Left renal pelvis (tissue), 4 donors: ENCODE data around the gene NXN. TPM values are rescaled to one million over a fixed set of nuclear protein-coding genes. Genes with fewer than 3 reads are reported as not detected.
"Not testable (repeated sequence)": the region's sequence is repeated elsewhere in the genome, so short reads cannot be mapped to it uniquely, and the experiment has no call there.

Experiments
- DNase-seq, 4 donors: peaks; one replicate each; pipeline ENCODE4 v3.0.0-alpha.2; 2013; ENCODE audit warnings: low read depth in 4 of 4, low spot score in 3 of 4
- polyA plus RNA-seq, 4 donors: library from polyadenylated mRNA; unstranded; fragments of 120-200 nt; gene quantifications; one replicate each; pipeline ENCODE4 v1.2.1, GENCODE V29; 2013; ENCODE audit not compliant: insufficient read length in 4 of 4

Gene NXN
- polyA plus RNA-seq, 4 donors, result 18.1 to 38.8 (median 35.3) TPM

- no peak for DNase-seq
Observed at GRCh38 chr17:981292-981658, 1.7 kb upstream of the NXN start.

DNA sequence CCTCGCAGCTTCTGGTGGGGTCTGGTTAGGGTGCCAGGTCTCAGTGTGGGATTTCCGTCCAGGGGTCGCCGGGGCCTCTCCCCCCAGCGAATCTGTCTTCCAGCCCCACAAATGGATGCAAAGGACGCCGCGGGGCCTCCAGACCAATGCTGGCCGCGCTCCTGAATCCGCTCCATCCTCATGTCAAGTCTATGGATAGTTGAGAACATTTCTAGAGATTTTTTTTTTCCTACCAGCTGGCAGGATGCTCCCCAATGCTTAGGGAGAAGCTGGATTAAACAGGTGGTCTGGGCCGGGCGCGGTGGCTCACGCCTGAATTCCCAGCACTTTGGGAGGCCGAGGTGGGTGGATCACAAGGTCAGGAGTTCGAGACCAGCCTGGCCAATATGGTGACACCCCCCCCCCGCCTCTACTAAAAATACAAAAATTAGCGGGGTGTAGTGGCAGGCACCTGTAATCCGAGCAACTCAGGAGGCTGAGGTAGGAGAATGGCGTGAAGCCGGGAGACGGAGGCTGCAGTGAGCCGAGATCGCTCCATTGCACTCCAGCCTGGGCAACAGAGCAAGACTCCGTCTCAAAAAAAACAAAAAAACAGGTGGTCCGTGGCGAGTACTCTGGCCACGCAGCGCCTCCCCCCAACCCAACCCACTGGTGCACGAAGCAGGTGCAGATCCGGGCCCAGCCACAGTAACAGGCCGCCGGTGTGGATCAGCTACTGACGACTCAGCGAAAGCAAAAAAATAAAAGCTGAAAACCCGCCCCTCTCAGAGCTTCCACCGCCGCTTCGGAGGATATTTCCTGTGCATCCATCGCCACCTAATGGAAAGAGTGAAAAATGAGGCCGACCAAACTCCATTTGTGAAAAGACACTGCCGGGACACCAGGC, 1.1 kb upstream of the NXN start:
- peak; percentile 68 to 80 (median 74) for DNase-seq

- DNase-seq, result no peak
Observed at GRCh38 chr17:979212-979538, 401 bp downstream of the NXN start.

DNA sequence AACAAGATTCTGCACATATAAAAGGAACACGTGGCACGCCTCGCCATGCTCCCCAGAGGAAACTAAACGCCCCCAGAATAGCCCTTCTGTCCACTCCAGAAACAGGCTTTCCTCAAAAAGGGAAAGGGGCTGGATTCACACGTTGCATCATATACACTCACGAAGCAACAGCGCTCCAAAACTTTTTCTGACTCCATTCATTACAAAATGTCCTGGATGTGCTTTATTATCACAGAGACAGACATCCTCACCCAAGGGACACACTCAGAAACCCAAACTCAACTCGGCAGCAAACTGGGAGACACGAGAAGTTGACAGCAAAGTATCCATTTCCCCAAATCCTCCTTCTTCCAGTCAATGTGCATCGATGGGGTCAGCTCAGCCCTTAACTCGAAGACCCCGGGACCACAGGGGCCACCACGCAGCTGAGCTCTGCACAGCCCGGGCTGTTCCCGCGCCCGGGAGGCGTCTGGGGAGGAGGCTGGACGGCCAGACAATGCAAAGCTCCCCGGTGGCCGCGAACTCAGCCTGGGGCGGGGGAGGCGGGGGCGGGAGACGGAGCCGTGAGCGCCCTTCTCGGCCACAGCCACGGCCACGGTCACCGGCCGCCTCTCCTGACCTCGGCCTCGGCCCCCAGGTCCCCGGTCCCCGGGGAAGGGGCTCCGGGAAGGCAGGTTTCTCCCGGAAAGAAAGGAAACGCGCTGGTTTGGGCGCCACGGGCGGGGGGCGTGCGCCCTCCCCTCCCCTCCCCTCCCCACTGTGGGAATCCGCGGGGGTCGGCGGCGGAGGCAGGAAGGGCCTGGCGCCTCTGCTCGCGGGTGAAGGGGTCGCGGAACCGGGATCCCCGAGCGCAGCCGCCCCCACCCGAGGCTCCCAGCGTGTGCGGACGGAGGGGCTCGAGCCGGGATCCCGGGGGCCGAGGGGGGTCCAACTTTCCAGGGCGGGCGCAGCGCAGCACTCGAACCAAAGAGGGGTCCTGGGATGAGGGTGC, 1.2 kb downstream of the NXN start:
- DNase-seq, result no peak

DNA sequence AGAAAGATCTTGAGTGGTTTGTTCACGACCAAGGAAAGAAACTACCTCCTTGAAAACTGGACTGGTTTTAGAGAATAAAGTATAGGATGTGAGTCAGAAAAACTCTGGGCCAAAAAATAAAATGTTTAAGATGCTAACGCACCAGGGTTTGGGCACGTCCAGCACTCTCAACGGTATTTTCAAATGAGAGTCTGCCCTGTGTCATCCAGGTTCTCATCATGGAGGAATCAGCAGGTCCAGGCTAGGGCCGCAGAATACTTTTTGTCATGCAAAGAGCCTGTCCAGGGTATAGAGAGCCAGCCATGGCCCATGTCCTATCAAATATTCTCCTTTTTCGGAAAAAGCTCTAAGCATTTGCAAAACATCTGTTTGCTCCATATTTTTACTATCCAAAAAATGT, 2.4 kb downstream of the NXN start:
- DNase-seq, result no peak

GRCh38 chr17:976312-976711, 3.3 kb downstream of the NXN start:
- no peak for DNase-seq

DNA sequence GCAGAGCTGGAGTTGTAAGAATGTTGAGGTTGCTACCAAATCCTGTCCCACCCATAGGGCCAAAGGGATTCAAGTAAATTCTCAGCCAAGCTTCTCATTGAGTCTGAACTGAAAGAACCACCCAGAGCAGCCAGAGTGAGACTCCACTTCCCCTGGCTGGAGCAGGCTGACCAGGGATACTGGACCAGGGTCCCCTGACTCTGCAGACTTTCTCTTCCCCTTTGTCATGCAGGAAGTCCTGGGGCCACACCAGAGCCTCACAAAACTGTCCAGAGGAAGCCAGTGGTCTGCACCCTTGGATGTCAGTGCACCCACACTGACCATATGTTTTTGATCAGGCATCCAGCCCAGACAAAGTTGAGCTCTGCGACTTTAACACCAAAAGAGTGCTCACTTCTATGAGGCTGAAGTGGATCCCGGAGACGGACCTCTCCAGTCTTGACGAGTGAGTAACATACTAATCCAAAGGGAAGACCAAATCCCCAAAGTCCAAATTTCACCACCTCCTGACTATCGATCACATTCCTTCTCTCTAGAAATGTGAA, 4.1 kb downstream of the NXN start:
- DNase-seq, result no peak

GRCh38 chr17:974778-975177, 4.8 kb downstream of the NXN start:
- not testable (repeated sequence) for DNase-seq

DNA sequence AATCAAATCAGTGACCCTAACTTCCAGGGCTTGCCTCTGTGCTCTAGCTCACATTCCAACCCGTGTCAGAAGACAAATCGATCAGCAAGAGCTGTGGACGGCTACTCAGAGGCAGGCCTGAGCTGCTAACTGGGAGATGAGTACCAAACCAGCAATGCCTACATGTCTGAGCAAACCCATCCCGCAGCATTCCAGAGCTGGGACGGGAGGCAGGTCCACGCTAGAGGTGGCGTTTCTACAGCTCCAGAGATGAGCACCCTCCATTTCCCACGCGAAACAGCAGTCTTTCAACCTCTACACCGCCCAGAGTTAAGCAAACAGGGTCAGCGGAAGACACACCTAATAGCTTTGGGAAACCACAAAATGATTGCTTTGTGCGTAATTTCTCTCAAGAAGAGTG, 6.5 kb downstream of the NXN start:
- no peak for DNase-seq

- not testable (repeated sequence) for DNase-seq
Observed at GRCh38 chr17:971861-972260, 7.7 kb downstream of the NXN start.

- DNase-seq, result no peak
Observed at GRCh38 chr17:970364-970763, 9.2 kb downstream of the NXN start.

DNA sequence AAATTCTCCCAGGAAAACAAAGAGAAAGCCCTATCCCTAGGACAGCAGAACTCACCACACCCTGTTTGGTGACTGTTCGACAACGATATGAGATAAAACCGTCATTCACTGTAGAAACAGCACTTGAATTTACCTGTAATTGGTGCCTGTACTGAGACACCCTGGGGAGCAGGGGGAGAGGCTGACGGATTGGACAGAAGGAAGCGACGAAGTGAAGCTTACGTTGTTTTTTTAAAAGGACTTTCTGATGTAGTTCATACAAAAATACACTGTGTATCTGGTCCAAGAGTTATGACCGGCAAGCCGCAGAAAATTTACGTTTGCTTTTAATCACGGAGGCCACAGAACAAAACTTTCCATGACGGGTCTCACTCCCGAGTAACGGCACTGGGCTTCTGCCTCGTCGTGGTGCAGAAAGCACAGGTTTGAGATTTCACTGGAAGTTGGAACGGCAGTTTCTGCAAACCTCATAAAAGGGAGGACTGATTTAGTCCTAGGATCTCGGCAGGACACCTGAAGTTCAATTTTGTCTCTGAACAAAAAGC, 9.7 kb downstream of the NXN start:
- DNase-seq, result no peak

DNA sequence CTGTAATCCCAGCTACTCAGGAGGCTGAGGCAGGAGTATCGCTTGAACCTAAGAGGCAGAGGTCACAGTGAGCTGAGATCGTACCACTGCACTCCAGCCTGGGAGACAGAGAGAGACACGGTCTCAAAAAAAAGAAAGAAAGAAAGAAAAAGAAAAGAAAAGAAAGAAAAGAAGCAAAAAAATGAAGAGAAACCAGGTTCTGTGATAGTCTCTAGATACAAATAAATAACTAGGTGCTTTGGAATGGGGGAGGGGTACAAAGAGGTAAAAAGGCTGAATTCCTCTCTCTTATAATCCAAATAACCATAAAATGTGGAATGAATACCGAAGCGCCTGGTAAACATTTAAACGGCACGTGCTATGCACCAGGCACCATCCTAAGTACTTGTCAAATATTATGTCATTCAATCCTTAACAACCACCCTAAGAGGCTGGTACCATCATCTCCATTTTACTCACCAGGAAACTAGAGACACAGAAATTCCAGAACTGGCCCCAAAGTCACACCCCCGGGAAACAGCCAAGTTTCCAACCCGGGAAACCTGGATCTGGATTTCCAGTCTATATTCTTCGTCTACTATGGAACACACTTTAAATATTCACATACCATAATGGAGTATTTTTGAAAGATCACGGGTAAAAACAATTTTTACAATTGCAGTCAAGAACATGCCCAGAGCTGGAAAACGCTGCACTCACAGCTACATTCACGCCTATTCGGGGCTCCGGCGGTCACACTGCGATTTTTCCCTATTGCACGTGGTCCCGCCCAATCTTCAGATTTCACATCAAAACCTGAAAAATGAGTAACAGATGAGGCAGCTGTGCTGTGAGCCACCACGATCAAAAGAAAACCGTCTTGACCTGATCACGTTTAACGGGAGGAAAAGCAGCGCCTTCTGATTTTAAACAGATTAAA, 10.5 kb downstream of the NXN start:
- DNase-seq, result no peak

DNA sequence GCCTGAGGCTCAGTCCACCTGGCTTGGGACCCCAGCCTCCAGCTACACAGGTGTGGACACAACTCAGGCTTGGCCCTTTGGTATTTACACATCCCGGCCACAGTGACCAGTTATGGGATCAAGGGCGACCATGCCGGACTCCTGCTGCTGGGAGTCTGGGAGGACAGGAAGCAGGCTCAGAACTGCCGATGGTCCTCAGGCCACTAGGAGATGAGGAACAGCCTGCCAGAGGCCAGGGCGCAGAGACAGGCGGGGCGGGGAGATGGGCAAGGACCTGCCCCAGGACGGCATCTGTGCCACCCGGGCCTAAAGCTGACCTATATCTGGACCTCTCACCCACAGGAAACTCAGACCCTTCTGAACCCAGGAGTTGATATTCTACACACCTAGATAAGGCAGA, 12.5 kb downstream of the NXN start:
- no peak for DNase-seq

- DNase-seq, result no peak
Observed at GRCh38 chr17:965311-965989, 14.1 kb downstream of the NXN start.

GRCh38 chr17:964876-965275, 14.7 kb downstream of the NXN start:
- DNase-seq, result no peak

- no peak for DNase-seq
Observed at GRCh38 chr17:962670-963069, 16.9 kb downstream of the NXN start.

GRCh38 chr17:962166-962565, 17.4 kb downstream of the NXN start:
- DNase-seq, result no peak

DNA sequence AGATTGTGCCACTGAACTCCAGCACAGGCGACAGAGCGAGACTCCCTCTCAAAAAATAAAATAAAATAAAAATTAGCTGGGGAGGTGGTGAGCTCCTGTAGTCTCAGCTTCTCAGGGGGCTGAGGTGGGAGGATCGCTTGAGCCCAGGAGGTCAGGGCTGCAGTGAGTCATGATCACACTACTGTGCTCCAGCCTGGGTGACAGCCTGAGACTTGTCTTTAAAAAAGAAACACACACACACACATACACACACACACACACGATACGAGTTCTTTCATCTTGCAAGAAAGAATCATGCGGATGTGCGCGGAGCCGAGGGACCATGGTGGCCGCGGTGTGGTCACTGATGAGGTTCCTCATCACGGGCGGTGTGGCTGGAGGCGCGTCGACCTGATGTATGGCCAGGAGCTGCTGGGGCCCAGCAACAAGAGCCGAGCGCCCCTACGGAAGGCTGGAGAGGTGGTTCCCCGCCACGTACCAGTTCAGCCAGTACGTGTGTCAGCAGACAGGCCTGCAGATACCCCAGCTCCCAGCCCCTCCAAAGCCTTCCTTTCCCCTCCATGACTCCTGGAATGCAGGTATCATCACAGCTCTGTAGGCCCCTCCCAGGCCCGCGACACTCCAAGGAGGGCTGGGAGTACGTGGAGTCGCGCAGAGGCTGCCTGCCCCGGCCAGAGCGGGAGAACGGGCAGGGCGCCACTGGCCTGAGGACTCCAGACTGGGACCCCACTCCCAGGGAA, 20.7 kb downstream of the NXN start:
- no peak for DNase-seq
